GM23338 (cell line): ENCODE measurements around the gene AXIN1. TPM values are rescaled to one million over a fixed set of nuclear protein-coding genes. Genes with fewer than 3 reads are reported as not detected.

Experiments used
- ATAC-seq: fragments of 200-7000 bp; cut with Tn5 transposase; 3 replicates; pipeline ENCODE4 v1.9.1; 2020
- DNase-seq: peaks from one replicate; pipeline ENCODE4 v3.0.0-alpha.2; 2015; ENCODE audit warnings: low spot score
- H2AFZ ChIP-seq: fragments of 200-600 bp; sonication (generic); 2 replicates; pipeline ENCODE4 v1.8.0; 2016; ENCODE audit warnings: antibody characterized with exemption, mild to moderate bottlenecking, moderate library complexity
- H3F3A ChIP-seq: fragments of 200-600 bp; sonication (generic); replicated peaks from 2 replicates; pipeline ENCODE4 v1.8.0; 2017; ENCODE audit warnings: antibody characterized with exemption, mixed run types, low read depth
- H3K27ac ChIP-seq: fragments of 200-600 bp; sonication (generic); 2 replicates; pipeline ENCODE4 v1.6.1; 2016; ENCODE audit warnings: low read depth
- H3K27me3 ChIP-seq: fragments of 200-600 bp; sonication (generic); 2 replicates; pipeline ENCODE4 v1.8.0; 2016; ENCODE audit warnings: mild to moderate bottlenecking, mixed run types, moderate library complexity; ENCODE audit not compliant: insufficient read depth
- H3K36me3 ChIP-seq: fragments of 200-600 bp; sonication (generic); 2 replicates; pipeline ENCODE4 v1.8.0; 2016; ENCODE audit warnings: mild to moderate bottlenecking; ENCODE audit not compliant: insufficient read depth
- H3K4me1 ChIP-seq: fragments of 200-600 bp; sonication (generic); 2 replicates; pipeline ENCODE4 v1.8.0; 2016; ENCODE audit warnings: mild to moderate bottlenecking, moderate library complexity; ENCODE audit not compliant: insufficient read depth
- H3K4me2 ChIP-seq: fragments of 200-600 bp; sonication (generic); 2 replicates; pipeline ENCODE4 v1.7.1; 2017; ENCODE audit warnings: mixed run types
- H3K4me3 ChIP-seq: fragments of 200-600 bp; sonication (generic); 2 replicates; pipeline ENCODE4 v1.6.1; 2016; ENCODE audit warnings: mixed run types
- H3K79me2 ChIP-seq: fragments of 200-600 bp; sonication (generic); replicated peaks from 2 replicates; pipeline ENCODE4 v1.8.0; 2017; ENCODE audit warnings: mild to moderate bottlenecking; ENCODE audit not compliant: insufficient read depth
- H3K9me2 ChIP-seq: fragments of 200-600 bp; sonication (generic); 2 replicates; pipeline ENCODE4 v1.8.0; 2017; ENCODE audit not compliant: insufficient read depth
- H4K20me1 ChIP-seq: fragments of 200-600 bp; sonication (generic); replicated peaks from 2 replicates; pipeline ENCODE4 v1.8.0; 2017; ENCODE audit warnings: mild to moderate bottlenecking; ENCODE audit not compliant: insufficient read depth
- H3K27ac Mint-ChIP-seq: 2 replicates; pipeline ENCODE4 v1.8.0; 2020; ENCODE audit warnings: inconsistent platforms, mild to moderate bottlenecking, moderate library complexity, mixed read lengths
- H3K27me3 Mint-ChIP-seq: 3 replicates; pipeline ENCODE4 v1.8.0; 2022; ENCODE audit warnings: low read depth, mild to moderate bottlenecking, moderate library complexity, mixed read lengths, inconsistent platforms; ENCODE audit not compliant: insufficient read depth, poor library complexity
- H3K36me3 Mint-ChIP-seq: 3 replicates; pipeline ENCODE4 v1.8.0; 2021; ENCODE audit warnings: low read depth, mild to moderate bottlenecking, inconsistent platforms, moderate library complexity, mixed read lengths
- H3K4me1 Mint-ChIP-seq: 3 replicates; pipeline ENCODE4 v1.8.0; 2020; ENCODE audit warnings: mild to moderate bottlenecking, inconsistent platforms, mixed read lengths
- H3K4me3 Mint-ChIP-seq: 3 replicates; pipeline ENCODE4 v1.8.0; 2021; ENCODE audit warnings: moderate library complexity, mild to moderate bottlenecking, inconsistent platforms, mixed read lengths
- H3K9me3 Mint-ChIP-seq: 3 replicates; pipeline ENCODE4 v1.8.0; 2020; ENCODE audit warnings: moderate library complexity, mild to moderate bottlenecking, inconsistent platforms, mixed read lengths
- CREB1 ChIP-seq: fragments of 250-450 bp; sonication (Bioruptor Pico); IDR thresholded peaks from 2 replicates; pipeline ENCODE4 v1.5.0; 2020; ENCODE audit warnings: low read depth, mild to moderate bottlenecking, moderate library complexity
- CTCF ChIP-seq, 2 experiments: fragments of 200-600 bp in 1 of 2; sonication (generic) in 1 of 2; conservative IDR thresholded peaks; 2 replicates each; pipeline versions ENCODE4 v1.5.1 to v1.6.1; 2016 to 2017; ENCODE audit warnings: antibody characterized with exemption in 2 of 2, low read depth in 2 of 2, mild to moderate bottlenecking in 2 of 2, moderate library complexity in 1 of 2
- ETS1 ChIP-seq: IDR thresholded peaks from 2 replicates; pipeline ENCODE4 v1.6.1; 2016; ENCODE audit warnings: antibody characterized with exemption
- EZH2 ChIP-seq: fragments of 200-600 bp; sonication (generic); IDR thresholded peaks from one replicate; pipeline ENCODE4 v1.8.0; 2017; ENCODE audit warnings: antibody characterized with exemption, mild to moderate bottlenecking, low read depth; ENCODE audit not compliant: unreplicated experiment
- EZH2phosphoT487 ChIP-seq: fragments of 200-600 bp; sonication (generic); IDR thresholded peaks from one replicate; pipeline ENCODE4 v1.8.1; 2018; ENCODE audit warnings: antibody characterized with exemption; ENCODE audit not compliant: unreplicated experiment
- JUNB ChIP-seq: IDR thresholded peaks from one replicate; pipeline ENCODE4 v1.6.1; 2016; ENCODE audit warnings: antibody characterized with exemption; ENCODE audit not compliant: unreplicated experiment
- NANOG ChIP-seq: IDR thresholded peaks from 2 replicates; pipeline ENCODE4 v1.6.1; 2016; ENCODE audit warnings: antibody characterized with exemption, borderline replicate concordance
- POLR2AphosphoS5 ChIP-seq: IDR thresholded peaks from 2 replicates; pipeline ENCODE4 v1.6.1; 2016; ENCODE audit warnings: antibody characterized with exemption, low read depth
- REST ChIP-seq: IDR thresholded peaks from one replicate; pipeline ENCODE4 v1.6.1; 2018; ENCODE audit warnings: antibody characterized with exemption; ENCODE audit not compliant: unreplicated experiment
- STAT1 ChIP-seq: IDR thresholded peaks from one replicate; pipeline ENCODE4 v1.6.1; 2016; ENCODE audit warnings: antibody characterized with exemption; ENCODE audit not compliant: unreplicated experiment
- ZNF114 ChIP-seq: fragments of 250-450 bp; sonication (Bioruptor Pico); IDR thresholded peaks from 2 replicates; pipeline ENCODE4 v1.5.0; 2020; ENCODE audit warnings: mild to moderate bottlenecking, moderate library complexity
- ZNF331 ChIP-seq: fragments of 250-450 bp; sonication (Bioruptor Pico); IDR thresholded peaks from 2 replicates; pipeline ENCODE4 v1.5.0; 2020; ENCODE audit warnings: low read depth, mild to moderate bottlenecking, moderate library complexity
- ZNF462 ChIP-seq: fragments of 250-450 bp; sonication (Bioruptor Pico); IDR thresholded peaks from 2 replicates; pipeline ENCODE4 v1.5.0; 2020; ENCODE audit warnings: mild to moderate bottlenecking, moderate library complexity
- polyA plus RNA-seq: library from polyadenylated mRNA; unstranded; fragments of >200 nt; fragmentation: Nextera tagmentation; extraction: Ambion mirVana; gene quantifications from 2 replicates; pipeline ENCODE4 v1.2.1, GENCODE V29; 2016
- total RNA-seq: library from RNA; depleted of rRNA; stranded (reverse); fragments of >200 nt; shearing (Covaris generic); gene quantifications from 2 replicates; pipeline ENCODE4 v1.2.3, GENCODE V29; 2014

The AXIN1 gene
- total and polyA plus RNA-seq, 2 experiments from 2014 or later = 14.3 to 54.5 TPM

GRCh38 chr16:354291-354881, 1.9 kb upstream of the AXIN1 start:
- Histone ChIP-seq H3K36me3 (no peaks in the 10 kb centered on the region), H3K27ac (no peak overlapping the region), H3K9me2 (no peaks in the 10 kb centered on the region), H3F3A (peaks cover 3% of the 10 kb centered on the region; the same call in 1 of the 2 replicates), H3K4me3 (no peak overlapping the region), H3K4me2 (no peak overlapping the region), H3K79me2 (peaks cover 25% of the 10 kb centered on the region), H3K4me1 (no peaks in the 10 kb centered on the region; the same call in 1 of the 2 replicates), H4K20me1 (peaks cover 19% of the 10 kb centered on the region), H2AFZ (no peak overlapping the region), H3K27me3 (no peaks in the 10 kb centered on the region)
- Mint-ChIP-seq H3K4me1 (peaks cover 11% of the 10 kb centered on the region), H3K36me3 (peaks cover 9% of the 10 kb centered on the region), H3K9me3 (no peaks in the 10 kb centered on the region), H3K27ac (no peak overlapping the region), H3K27me3 (peaks cover 3% of the 10 kb centered on the region), H3K4me3 (peak overlapping the region; percentile 12; the same call in 1 of the 3 replicates)
- DNase-seq (no peak), ATAC-seq (no peak)
- TF ChIP-seq ZNF114 (CRISPR knock-in tag) (no peak), ZNF331 (CRISPR knock-in tag) (no peak), JUNB (no peak), NANOG (no peak), EZH2 (no peak), ZNF462 (CRISPR knock-in tag) (no peak), STAT1 (no peak), CREB1 (no peak), CTCF (conservative IDR thresholded peaks at IDR 0.05; ENCODE audit: low read depth in 2 of 2) (no peak), ETS1 (no peak), EZH2phosphoT487 (no peak), REST (no peak), POLR2AphosphoS5 (no peak)
